Esophagus muscularis mucosa (tissue), 3 donors: ENCODE results near the gene PRRC2B.

Source experiments
- POLR2A ChIP-seq: fragments of 450-650 bp; IDR thresholded peaks from one replicate; pipeline ENCODE4 v1.6.1; 2017; ENCODE audit warnings: antibody characterized with exemption, moderate library complexity, mild to moderate bottlenecking, low read depth
- TF ChIP-seq, protein P1 (sequence below), 3 experiments: fragments of 200-600 bp in 2 of 3; fragments of 450-650 bp in 1 of 3; sonication (generic) in 2 of 3; IDR thresholded peaks; one replicate each; pipeline ENCODE4 v1.5.1; 2017 to 2019; ENCODE audit warnings: antibody characterized with exemption in 3 of 3, mild to moderate bottlenecking in 2 of 3, moderate library complexity in 1 of 3

DNA sequence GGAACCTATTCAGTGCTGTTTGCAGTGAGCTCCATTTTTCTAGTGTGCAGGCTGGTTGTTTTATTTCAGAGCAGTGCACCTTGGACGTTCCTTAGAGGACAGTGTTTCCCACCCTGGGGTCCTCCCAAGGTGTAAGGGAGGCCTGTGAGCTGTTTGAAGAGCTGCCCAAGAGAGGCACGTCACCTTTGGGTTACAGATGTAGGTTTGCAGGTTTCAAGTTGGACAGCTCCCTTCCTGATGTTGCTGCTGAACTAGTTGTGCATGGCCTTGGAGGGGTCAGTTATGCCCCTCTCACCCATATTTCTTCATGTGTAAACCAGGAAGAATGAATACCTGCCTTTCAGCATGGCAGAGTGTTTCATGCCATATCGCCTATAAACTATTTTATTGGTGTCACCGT is 74.1 kb downstream of the PRRC2B start:
- TF ChIP-seq POLR2A = no peak
- TF ChIP-seq, protein P1, sequence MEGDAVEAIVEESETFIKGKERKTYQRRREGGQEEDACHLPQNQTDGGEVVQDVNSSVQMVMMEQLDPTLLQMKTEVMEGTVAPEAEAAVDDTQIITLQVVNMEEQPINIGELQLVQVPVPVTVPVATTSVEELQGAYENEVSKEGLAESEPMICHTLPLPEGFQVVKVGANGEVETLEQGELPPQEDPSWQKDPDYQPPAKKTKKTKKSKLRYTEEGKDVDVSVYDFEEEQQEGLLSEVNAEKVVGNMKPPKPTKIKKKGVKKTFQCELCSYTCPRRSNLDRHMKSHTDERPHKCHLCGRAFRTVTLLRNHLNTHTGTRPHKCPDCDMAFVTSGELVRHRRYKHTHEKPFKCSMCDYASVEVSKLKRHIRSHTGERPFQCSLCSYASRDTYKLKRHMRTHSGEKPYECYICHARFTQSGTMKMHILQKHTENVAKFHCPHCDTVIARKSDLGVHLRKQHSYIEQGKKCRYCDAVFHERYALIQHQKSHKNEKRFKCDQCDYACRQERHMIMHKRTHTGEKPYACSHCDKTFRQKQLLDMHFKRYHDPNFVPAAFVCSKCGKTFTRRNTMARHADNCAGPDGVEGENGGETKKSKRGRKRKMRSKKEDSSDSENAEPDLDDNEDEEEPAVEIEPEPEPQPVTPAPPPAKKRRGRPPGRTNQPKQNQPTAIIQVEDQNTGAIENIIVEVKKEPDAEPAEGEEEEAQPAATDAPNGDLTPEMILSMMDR (IDR thresholded peaks at IDR 0.05) = no peak
